GM19395 (cell line): ENCODE results near the gene TBX2.

Source experiments
- ATAC-seq: cut with Tn5 transposase; IDR thresholded peaks from one replicate; pipeline ENCODE4 v1.9.1; 2021; ENCODE audit warnings: mild to moderate bottlenecking, moderate library complexity; ENCODE audit not compliant: unreplicated experiment

TBX2 gene

DNA sequence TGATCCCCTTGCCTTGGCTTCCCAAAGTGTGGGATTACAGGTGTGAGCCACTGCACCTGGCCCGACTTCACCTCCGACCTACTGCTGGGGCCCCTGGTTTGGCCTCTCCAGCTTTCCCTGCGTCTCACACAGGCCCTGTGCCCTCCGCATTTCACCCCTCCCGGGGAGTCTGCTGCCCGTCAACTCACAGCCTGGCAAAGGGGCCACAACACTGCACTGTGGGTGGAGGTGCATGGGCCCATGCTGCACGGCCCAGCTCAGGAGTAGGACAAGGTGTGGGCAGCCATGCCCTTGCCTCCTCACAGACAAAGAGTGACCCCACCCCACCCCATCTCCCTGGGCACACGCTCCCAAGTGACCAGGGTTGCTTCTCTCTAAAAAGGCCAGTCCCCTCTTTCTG lies 12.6 kb upstream of the TBX2 start:
- no peak for ATAC-seq

DNA sequence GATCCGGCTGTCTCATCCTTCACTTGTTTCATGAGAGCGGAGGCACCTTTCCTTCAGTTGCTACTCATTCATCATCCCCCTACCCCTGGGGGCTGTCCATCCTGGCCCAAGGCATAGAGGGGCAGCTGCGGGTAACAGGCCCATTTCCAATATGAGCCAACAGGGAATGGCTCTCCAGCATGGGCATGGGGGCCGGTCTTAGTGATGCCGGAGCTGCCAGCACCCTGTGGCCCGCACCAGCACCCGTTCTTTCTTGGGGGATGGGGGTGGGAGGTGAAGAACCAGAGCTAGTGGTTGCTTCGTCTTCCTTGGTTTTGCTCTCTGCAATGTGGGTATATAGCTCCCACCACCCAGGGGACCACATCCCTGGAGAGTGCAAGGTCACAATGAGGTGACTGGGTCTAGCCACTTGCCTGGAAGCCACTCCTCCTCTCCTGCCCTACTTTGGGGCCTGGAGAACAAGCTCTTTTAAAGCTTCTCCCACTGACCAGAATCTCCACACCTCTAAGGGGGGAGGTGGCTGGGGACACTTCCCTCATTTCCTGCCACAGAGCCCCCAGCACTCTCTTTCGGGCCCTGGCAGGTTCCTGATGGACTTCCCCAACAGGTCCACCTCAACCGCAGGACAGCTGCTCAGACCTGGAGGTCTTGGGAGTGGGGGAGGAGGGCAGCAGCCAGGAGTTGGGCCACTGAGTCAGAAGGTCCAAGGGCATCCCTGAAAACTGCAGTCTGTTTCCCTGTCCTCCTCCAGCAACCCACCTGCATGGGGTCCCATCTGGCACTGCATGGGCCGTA lies 11.9 kb upstream of the TBX2 start:
- no peak for ATAC-seq

DNA sequence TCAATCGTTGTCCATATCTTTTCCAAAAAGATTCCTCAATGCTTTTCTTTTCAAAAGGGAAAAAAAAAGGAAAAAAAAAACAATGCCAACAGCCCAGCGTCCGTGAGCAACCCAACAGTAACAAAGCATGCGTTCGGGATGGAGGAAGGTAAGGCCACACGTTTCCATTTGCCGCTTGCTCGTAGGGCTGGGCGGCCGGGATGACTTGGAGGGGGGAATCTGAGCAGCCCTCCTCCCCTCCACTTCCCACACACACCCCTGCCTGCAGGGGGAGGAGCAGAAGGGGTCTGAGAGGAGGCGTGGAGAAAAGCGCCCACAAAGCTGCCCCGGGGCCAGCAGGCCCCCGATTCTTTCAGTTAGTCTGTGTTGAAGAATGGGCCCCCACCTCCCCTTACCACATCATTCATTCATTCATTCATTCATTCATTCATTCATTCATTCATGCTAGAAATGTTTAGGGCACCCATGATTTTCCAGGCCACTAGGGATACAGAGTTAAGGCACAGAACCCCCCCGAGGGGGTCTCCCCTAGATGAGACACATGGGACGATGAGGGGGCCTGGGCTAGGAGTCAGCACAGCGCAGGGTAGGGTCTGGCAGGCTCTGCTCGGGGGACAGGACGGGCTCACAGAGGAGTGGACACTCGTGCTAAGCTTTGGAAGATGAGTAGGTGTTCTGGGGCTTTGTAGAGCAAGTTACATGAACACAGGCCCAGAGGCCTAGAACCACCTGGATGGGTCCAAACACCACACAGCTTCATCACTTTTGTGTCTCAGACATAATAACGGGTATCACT lies 10.9 kb upstream of the TBX2 start:
- no peak for ATAC-seq

DNA sequence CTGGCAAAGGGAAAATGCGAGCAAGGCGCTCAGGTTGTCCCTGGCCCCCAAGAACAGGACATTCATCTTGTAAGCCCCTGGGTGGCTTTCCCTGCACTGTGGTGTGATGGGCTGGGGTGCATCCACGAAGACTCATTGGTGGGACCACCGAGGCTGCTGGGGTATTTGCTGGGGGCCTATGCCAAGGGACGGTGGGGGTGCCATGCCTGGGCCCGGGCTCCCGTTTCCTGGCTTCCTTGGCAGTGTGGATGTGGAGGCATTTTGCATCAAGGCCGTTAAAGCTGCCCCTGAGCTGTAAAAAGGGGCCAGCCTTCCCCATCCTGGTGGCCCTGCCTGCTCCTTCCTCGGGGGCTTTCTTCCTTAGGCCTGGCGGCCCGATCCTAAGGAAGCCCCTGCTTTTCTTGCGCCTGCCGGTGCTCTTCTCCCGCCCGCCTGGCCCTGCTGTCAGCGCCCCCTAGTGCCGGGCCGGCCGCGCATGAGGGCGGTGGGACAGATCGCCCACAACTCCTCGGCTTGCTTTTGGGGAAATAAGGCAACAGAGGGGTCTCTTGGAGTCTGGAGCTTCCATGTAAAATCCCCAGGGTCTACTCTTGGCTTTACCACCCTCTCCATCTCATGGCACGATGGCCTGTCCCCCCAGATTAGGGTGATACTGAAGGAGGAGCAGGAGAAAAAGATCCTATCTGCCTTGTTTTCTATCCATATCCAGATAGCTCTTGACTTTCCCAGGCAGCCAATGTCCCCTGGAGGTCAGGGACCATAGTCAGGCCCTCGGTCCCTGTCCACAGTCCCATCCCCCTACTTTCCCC lies 9.8 kb upstream of the TBX2 start:
- ATAC-seq, result no peak

DNA sequence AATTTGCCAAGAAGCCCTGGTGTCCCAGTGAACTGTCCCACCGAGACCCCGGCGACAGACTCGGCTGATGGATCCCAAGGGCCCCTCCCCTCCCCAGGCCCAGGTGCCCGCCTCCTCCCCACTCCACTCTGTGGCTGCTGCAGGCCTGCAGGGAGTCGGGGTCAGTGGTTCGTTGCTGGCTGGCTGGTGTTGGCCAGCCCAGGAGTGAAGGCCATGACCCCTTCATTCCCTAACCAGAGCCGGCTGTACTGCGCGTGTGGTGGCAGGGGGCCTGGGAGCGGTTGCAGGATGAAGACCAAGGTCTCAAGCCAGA lies 9.2 kb upstream of the TBX2 start:
- no peak for ATAC-seq

DNA sequence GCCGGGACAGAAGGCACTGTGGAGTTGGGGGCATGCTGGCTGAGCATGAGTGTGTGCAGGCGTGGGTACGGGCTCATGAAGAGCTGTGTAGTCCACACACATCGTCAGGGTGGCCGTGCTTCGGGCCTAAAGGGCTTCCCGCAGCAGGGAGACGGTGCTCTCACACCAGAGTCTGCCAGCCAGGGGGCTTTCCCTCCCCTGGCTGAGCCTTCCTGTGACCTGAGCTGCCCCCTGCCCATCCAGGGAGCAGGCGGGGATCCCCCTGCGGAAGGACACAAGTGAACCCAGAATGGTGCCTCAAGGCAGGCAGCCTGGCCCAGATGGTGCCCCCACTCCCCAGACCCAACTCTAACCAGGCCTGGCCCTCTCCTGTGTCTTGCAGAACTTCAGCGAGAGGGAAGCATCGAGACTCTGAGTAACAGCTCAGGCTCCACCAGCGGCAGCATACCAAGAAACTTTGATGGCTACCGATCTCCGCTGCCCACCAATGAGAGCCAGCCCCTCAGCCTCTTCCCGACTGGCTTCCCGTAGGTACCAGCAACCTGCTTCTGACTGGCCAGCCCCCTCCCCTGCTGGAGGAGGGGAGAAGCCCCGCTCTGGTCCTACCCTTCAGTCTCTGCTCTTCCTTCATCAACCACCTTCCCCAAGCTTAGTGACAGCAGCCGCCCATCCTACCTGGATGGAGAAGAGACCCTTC lies 7.9 kb upstream of the TBX2 start:
- no peak for ATAC-seq

DNA sequence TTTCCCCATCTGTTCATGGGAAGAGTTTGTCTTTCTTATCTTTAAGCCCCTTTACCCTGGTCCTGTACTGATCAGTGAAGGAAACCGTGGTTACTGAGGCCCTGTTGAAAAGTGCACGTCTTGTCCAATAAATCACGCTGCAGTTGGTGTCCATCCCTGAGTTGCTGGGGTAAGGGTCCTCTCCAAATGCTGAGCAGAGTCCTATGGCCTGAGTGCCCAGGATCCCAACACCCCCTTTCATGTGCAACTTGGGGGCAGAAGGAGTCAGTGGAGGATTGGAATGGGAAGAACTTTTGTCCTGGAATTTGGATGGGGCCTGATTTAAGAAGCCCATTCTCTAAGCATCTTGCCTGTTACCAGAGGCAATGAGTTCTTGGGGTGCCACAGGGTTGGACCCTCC lies 7.0 kb upstream of the TBX2 start:
- ATAC-seq, result no peak

DNA sequence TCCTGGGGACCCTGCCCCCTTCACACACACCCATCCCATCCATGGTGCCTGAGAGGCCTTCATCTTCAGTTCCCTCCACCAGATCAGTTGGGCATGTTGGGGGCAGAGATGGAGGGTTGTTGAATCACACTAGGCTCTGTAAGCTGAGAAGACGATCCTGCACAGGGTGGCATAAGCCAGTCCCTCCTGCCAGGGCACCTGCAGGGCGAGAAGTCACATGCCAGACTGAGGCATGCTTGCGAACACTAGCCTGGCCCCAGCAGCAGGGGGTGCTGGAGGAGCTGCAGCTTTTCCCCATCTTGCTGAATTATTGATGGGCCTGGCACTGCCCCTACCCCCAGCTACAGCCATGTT lies 6.1 kb upstream of the TBX2 start:
- ATAC-seq, result no peak

DNA sequence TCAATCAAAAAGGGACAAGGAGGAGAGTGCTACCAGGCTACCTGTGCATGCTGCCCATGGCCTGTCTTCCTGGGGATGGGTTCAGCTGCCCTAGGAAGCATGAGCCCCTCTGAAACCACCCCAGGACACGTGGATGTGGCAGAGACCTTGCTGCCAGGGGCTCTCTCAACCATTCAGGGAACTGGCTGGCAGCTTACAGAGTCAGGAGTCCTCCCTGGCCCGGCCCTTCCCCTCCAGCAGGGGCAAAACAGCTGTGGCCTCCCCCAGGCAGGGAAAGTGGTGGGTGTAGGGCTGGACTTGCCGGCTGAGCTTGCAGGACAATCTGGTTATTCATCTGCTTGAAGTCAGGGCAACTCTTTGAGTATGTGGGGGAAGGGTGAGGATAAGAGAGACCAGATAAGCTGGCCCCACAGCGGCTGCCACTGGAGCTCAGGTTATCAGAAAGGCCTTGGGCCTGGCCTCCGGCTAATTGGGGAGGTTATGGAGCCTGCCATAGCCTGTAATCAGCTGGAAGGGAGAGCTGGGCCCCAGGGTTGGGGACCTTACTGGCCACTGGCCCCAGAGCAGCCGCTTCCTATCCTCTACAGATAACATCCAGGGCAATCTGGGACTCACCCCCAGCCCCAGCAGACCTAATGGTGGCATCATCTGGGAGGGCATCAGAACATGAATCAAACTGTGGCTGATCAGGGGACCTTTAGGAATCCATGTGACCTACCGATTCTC lies 5.6 kb upstream of the TBX2 start:
- ATAC-seq, result no peak

DNA sequence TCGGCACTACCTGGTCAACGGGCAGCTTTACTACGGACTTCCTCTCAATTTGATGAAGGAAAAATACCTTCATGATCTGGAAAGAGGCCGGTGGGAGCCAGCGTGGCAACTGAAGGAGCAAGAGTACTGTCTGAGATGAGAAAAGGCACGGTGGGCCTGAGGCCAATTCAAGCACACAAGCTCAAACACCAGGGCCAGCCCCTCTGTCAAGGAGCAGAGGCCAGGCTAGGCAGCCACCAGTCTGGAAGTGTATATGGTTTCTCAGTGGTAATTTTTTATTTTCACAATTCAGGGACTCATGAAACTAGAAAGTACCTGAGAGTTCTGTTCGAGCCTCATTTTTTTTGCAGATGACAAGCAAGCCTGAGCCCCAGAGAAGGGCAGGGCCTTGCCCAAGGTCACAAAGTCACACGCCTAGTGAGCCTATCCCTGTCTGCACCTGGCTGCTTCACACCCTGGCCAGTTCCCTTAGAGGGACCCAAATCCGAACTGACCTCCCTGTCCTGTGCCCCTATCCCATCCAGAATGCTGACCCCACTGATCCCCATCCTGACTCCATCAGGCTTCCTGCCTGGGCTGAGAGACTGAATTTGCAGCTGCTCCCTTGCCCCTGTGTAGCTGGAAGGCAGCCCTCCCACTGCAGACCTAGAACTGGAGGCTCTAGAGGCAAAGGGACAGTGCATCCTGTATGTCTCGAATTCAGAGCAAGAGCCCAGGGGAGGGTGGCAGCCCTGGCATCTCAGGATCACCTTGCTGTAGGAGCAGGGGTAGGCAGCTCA lies 4.8 kb upstream of the TBX2 start:
- no peak for ATAC-seq

DNA sequence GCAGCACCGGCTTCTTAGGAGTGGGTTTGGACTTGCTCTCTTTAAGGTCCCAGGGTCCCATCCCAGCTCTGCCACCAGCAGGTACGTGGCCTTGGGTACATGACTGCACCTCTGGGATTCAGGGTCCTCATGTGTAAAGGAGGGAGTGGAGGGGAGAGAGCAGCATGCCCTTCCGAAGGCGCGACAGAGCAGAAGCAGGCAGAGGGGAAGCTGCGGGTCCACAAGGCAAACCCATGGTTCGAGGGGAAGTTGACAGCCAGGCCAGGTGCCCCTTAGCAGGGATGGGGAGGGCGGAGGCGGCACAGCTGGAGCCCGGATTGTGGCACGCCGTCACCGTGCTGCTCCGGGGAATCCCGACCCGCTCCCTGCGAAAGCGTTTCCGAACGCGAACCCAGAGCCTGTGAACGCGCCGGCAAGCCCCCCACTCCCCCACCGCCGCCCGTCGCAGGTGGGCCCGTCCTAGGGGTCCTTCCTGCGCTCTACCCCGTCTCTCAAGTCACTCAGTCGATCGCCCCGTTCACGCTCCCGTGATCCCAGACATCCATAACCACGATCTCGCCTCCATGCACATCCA lies 4.1 kb upstream of the TBX2 start:
- ATAC-seq, result no peak

DNA sequence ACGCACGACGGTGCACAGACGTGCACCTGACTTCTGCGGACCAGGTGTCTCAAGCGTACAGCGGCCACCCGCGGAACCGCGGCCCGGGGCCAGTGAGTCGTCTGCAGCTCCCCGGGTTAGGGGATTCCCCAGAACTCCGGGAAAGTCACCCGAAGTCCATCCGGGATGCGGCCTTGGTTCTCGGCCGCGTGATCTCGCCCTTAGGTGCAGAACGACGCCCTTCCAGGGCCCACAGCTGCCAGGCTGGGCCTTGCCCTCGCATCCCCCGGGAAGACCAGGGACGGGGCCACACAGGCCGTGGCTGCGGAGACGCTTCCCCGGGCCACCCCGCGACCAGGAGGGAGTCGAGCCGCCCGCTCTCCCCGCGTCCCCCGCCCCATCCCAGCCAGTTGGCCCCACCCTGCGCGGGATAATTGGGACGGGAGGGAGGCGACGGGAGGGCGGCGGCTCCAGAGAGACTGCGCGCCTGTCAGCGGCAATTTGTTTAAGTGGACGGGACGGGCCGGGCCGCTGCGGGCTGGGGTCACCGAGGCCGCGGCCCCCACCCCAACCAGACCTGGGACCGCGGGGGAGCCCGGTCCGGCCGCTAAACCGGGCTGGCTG lies 3.6 kb upstream of the TBX2 start:
- no peak for ATAC-seq

DNA sequence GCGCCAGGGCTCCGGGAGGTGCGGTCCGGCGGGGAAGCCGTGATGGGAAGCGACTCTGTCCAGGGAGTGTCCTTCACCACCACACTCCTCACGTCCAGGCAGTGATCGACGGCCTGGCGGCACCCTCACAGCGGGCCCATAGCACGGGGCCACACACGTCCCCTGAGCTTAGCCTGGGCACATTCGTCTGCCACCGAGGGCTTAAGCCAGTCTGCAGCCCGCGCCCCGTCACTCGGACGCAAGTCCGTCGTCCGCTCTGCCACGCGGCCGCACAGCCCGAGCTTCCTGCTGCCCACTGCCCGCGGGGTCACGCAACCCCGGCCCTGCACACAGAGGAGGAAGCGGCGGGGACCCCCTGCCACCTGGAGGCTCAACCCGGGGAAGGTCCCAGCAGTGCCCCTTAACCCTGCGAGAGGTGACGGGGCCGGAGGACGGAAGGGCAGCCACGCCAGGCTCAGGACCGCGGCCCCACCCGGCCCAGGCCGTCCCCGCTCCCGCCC lies 3.0 kb upstream of the TBX2 start:
- no peak for ATAC-seq

DNA sequence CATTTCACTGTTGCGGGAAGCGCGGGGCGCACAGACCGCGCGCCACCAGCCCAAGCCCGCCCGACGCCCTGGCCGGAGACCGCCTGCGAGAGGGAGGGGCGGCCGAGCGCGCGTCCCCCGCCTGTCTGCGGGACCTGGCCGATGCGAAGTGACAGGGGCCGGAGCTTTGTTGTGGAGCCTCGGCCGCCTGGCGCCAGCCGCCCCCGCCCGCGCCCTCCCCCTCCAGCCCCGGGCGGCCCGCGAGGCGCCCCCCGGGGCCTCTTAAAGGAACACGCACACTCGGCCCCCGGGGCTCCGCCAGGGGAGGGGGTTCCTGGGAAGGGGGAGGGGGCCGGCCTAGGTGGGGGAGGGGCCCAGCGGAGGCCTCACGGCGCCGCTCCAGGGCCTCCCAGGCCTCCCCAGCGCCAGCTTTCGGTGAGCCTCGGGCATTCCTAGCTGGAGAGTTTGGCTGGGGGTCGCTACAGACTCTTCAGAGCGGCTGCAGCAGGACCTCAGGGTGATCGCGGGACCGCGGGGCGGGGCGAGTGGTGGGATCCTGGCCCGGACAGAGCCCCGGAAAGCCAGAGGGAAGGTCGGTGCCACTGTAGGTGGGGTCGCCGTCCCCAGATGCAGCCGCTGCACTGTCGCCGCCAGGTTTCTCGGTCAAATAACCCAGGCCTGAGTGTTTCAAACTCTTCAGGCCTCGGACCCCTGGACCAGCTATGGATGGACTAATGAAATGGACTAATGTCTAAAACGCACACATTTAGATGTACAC lies 2.4 kb upstream of the TBX2 start:
- no peak for ATAC-seq

DNA sequence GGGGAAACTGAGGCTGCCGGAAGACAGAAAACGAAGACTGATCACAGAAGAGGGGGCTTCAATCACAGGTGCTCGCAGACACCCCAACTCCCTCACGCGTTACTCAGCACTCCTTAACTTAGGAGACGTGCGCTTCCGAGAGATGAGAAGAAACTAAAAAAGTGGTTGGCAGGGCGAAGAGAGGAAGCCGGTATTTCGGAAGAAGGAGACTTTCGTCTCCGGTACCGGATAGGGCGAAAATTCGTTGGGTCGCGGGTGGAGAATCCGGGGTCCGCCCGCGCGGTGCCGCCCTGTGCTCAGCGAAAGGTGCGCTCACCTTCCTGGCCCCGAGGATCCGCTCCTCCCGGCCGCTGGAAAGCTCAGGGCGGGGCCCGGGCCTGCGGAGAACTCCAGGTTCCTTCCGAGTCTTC lies 917 bp upstream of the TBX2 start:
- no peak for ATAC-seq

DNA sequence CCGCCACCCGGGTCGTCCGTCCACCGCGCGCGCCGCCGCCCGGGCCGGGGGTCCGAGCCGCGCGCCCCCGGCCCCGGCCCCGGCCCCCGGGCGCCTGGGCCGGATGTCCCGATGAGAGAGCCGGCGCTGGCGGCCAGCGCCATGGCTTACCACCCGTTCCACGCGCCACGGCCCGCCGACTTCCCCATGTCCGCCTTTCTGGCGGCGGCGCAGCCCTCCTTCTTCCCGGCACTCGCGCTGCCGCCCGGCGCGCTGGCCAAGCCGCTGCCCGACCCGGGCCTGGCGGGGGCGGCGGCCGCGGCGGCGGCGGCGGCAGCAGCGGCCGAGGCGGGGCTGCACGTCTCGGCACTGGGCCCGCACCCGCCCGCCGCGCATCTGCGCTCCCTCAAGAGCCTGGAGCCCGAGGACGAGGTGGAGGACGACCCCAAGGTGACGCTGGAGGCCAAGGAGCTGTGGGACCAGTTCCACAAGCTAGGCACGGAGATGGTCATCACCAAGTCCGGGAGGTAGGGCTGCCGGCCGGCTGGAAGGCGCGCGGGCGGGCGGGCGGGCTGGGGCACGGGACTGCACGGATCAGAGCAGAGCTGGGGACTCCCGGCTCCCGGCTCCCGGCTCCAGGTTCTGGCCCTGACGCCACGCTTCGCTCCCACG lies 548 bp downstream of the TBX2 start:
- no peak for ATAC-seq

DNA sequence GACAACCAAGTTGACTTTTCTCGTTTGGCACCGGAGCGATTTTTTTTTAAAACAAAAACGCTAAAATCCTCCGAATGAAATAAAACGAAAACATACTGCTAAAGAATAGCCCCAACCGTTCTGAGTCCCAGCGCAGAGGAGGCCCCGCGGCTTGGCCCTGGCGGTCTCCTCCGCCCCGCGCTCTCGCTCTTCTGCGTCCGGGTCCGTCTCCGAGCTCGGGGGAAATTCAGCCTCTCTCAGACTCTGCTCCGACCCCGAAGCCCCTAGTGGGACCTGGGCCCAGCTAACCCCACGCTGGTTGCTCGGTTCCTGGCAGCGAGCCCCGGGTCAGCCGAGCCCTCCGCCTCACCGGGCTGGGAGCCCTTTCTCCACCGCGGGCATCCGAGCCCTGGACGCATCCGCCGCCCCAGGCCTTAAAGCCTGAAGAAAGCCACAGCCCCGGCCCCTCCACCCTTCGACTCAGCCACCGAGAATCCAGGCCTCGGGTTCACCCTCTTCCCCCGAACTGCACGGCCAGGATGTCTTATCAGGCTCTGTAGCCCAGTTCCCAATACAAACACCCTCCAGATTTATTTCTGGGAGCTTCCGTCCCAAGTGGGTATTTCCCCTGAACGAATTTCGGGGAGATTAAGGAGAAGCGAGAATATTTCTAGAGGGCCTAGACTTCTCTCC lies 1.2 kb downstream of the TBX2 start:
- ATAC-seq, result no peak
